Posterior vena cava (tissue), 2 donors: ENCODE data around the gene KRT80. TPM values are rescaled to one million over a fixed set of nuclear protein-coding genes. Genes with fewer than 3 reads are reported as not detected.

Experiments
- DNase-seq: peaks from one replicate; pipeline ENCODE4 v3.0.0-alpha.2; 2020; ENCODE audit warnings: low spot score
- intact Hi-C, 2 donors: fragments of 100-400 bp; cut with DNase I; formaldehyde crosslinking; loops; one replicate each; pipeline versions ENCODE4 v1.14.1 to v1.14.2; 2022 to 2023
- total RNA-seq, 2 donors: library from RNA; stranded (reverse); fragmentation: NEBNext Ultra II Directional; extraction: Animal tissue kit (Norgen Biotek cat#: 25700); gene quantifications; one replicate each; pipeline ENCODE4 v1.2.1, GENCODE V29; 2021
- donor health status: DM: yes; HTN: yes; CAD: no.
- donor health status: DM: yes; HTN: yes; CAD: no.

The KRT80 gene
- total RNA-seq, 2 donors from 2014 or later = 0.19 to 0.48 TPM

GRCh38 chr12:52123487-52124186 lies 68.2 kb downstream of the KRT80 start:
- no peak for DNase-seq
- intact Hi-C loops = no loop called here

- intact Hi-C loops = no loop called here
- DNase-seq = no peak
Measured at GRCh38 chr12:52122904-52123303, 68.9 kb downstream of the KRT80 start.

- no peak for DNase-seq
- intact Hi-C loops = no loop called here
Measured at GRCh38 chr12:52122540-52122871, 69.3 kb downstream of the KRT80 start.

- no peak for DNase-seq
- intact Hi-C loops = no loop called here
Measured at GRCh38 chr12:52121824-52122539, 69.8 kb downstream of the KRT80 start.

- DNase-seq = no peak
- intact Hi-C loops = no loop called here
Measured at GRCh38 chr12:52120951-52121823, 70.6 kb downstream of the KRT80 start.

GRCh38 chr12:52119398-52120254 lies 72.2 kb downstream of the KRT80 start:
- DNase-seq = no peak
- intact Hi-C loops = no loop called here

Other genes starting within 250 kb of the KRT80 start
- 10 to 100 TPM; 20.0 to 22.4 TPM for gene ACVR1B, start 240.3 kb downstream of the KRT80 start, total RNA-seq
- gene TAMALIN, start 185.1 kb downstream of the KRT80 start, total RNA-seq = 10 to 100 TPM; 38.0 to 50.6 TPM
- gene NR4A1, start 140.6 kb downstream of the KRT80 start, total RNA-seq = 100 to 1,000 TPM; 197 to 567 TPM
- gene ATG101, start 122.0 kb downstream of the KRT80 start, total RNA-seq = 10 to 100 TPM; 26.4 to 30.8 TPM
- under 1 TPM in 1 of 2 donors, not detected in 1; 0.19 TPM for gene SMIM41, start 112.3 kb downstream of the KRT80 start, total RNA-seq
- gene KRT7, start 41.2 kb upstream of the KRT80 start, total RNA-seq = 1 to 10 TPM; 4.1 to 6.8 TPM
- gene KRT86, start 82.6 kb upstream of the KRT80 start, total RNA-seq = not detected
- gene KRT81, start 99.5 kb upstream of the KRT80 start, total RNA-seq = not detected
- not detected for gene KRT83, start 129.4 kb upstream of the KRT80 start, total RNA-seq
- gene KRT85, start 175.5 kb upstream of the KRT80 start, total RNA-seq = not detected
- not detected for gene KRT84, start 193.6 kb upstream of the KRT80 start, total RNA-seq
- not detected for gene KRT82, start 214.3 kb upstream of the KRT80 start, total RNA-seq
- gene KRT75, start 242.4 kb upstream of the KRT80 start, total RNA-seq = not detected